Sigmoid colon (tissue), 7 donors: ENCODE data around the gene FIBP. TPM values are rescaled to one million over a fixed set of nuclear protein-coding genes. Genes with fewer than 3 reads are reported as not detected.

ENCODE experiments used
- DNase-seq: peaks from one replicate; pipeline ENCODE4 v3.0.0-alpha.2; 2019
- H3K27ac ChIP-seq, 4 donors: fragments of 200-600 bp; sonication (generic); one replicate each; pipeline ENCODE4 v1.5.1; 2016 to 2019; ENCODE audit warnings: mild to moderate bottlenecking in 1 of 4
- H3K27me3 ChIP-seq, 3 donors: fragments of 200-600 bp; sonication (generic); one replicate each; pipeline ENCODE4 v1.5.1; 2019; ENCODE audit warnings: mild to moderate bottlenecking in 1 of 3
- H3K36me3 ChIP-seq, 4 donors: fragments of 200-600 bp; sonication (generic); one replicate each; pipeline ENCODE4 v1.5.1; 2016 to 2019
- H3K4me1 ChIP-seq, 4 donors: fragments of 200-600 bp; sonication (generic); one replicate each; pipeline ENCODE4 v1.5.1; 2017 to 2019
- H3K4me3 ChIP-seq, 4 donors: fragments of 200-600 bp; sonication (generic); one replicate each; pipeline ENCODE4 v1.5.1; 2017 to 2019; ENCODE audit warnings: mild to moderate bottlenecking in 2 of 4, moderate library complexity in 1 of 4
- H3K9me3 ChIP-seq, 4 donors: fragments of 200-600 bp in 3 of 4; sonication (generic) in 3 of 4; one replicate each; pipeline versions ENCODE4 v1.5.1 to v1.6.1; 2013 to 2019
- EP300 ChIP-seq, 4 donors: sonication (generic); formaldehyde crosslinking; IDR thresholded peaks; one replicate each; pipeline ENCODE4 v1.6.1; 2017; ENCODE audit warnings: antibody characterized with exemption in 4 of 4
- POLR2A ChIP-seq, 2 donors: fragments of 450-650 bp; IDR thresholded peaks; one replicate each; pipeline ENCODE4 v1.6.1; 2016; ENCODE audit warnings: antibody characterized with exemption in 2 of 2, mild to moderate bottlenecking in 2 of 2, moderate library complexity in 2 of 2
- POLR2AphosphoS5 ChIP-seq, 4 donors: sonication (generic); formaldehyde crosslinking; IDR thresholded peaks; one replicate each; pipeline ENCODE4 v1.6.1; 2017; ENCODE audit warnings: antibody characterized with exemption in 4 of 4
- WGBS, 2 donors: extraction: QIAGEN DNeasy Blood & Tissue Kit; methylation state at CpG; one replicate each; pipeline ENCODE4 v1.1.7; 2013; 5-methylcytosine and 5-hydroxymethylcytosine counted together
- intact Hi-C: fragments of 100-400 bp; cut with DNase I; formaldehyde crosslinking; loops from one replicate; pipeline ENCODE4 v1.15.1; 2023
- polyA plus RNA-seq, 3 donors: library from polyadenylated mRNA; stranded (reverse); fragments of 200-250 nt; gene quantifications; one replicate each; pipeline ENCODE4 v1.2.3, GENCODE V29; 2013
- total RNA-seq, 4 donors: library from RNA; depleted of rRNA; stranded (reverse); fragments of >200 nt; gene quantifications; one replicate each; pipeline ENCODE4 v1.1.0, GENCODE V29; 2016
- TF ChIP-seq, protein P1 (sequence below), 4 experiments: fragments of 450-650 bp in 3 of 4; fragments of 200-600 bp in 1 of 4; IDR thresholded peaks; one replicate each; pipeline ENCODE4 v1.5.1; 2016 to 2019; ENCODE audit warnings: antibody characterized with exemption in 4 of 4, mild to moderate bottlenecking in 3 of 4, moderate library complexity in 2 of 4
- donor health status: healthy with polysubstance abuse.
- donor health status: Bipolar disorder and iron deficiency.
- donor health status: healthy.

Gene FIBP
- total and polyA plus RNA-seq, 7 donors = 37.5 to 66.1 (median 54.4) TPM

DNA sequence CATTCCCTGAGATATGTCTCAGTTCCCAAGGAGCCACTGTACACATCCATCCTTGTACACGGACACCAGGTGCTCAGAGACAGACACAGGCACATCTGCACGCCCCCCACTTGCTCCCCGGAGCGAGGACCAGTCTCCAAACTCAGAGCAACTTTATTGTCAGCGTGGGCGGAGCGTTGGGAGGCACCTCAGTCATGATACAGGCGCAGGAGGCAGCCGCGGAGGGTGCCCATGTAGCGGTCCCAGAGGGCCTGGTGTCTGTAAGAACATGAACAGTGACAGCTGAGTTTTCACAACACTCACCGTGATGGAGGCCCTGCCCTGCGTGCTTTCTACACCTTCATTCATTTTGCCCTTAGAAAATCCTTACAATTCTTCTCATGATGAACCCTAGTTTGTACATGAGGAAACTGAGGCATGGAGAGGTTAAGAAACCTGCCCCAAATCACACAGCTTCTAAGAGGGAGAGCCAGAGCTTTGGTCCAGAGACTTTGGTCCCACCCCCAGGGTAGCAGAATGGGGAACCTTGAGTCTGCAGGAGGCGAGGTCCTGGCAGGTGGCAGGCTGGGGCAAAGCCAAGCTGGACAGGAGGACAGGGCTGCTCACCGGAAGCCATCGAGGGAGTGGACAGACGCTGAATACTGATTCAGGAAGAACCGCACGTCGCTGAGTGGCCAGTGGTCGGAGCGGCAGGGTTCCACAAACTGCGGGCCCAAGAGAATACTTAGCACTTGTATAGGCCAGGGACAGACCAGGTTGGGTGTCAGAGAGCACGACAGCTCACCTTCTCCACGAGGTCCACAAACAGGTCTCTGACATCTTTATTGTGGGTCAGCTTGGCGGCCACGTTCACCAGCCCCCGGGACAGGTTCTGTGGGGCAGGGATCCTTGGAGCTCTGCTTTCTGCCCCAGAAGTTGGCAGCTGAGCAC is 4.2 kb downstream of the FIBP start:
- peaks cover 0 to 31% (median 28%) of the 10 kb centered on the region in 4 donors for H3K4me1 ChIP-seq
- DNase-seq = peak; percentile 65
- intact Hi-C loops = loop anchor here (1.0 kb wide), 1 partner anchor 105 kb away; no protein-coding TSS in a partner anchor
- no peaks in the 10 kb centered on the region for H3K27me3 ChIP-seq
- no peaks in the 10 kb centered on the region for H3K9me3 ChIP-seq
- WGBS, 2 donors = 82 to 88% methylated on average over 28 of the region's 28 CpGs
- H3K4me3 ChIP-seq = no peak overlapping the region
- H3K27ac ChIP-seq = peak overlapping the region in 3 of 4 donors; percentile 11 to 63 (median 52)
- TF ChIP-seq POLR2AphosphoS5 (IDR thresholded peaks at IDR 0.05) (no peak), POLR2A (IDR thresholded peaks at IDR 0.05) (no peak), EP300 (IDR thresholded peaks at IDR 0.05) (no peak)
- TF ChIP-seq, protein P1, sequence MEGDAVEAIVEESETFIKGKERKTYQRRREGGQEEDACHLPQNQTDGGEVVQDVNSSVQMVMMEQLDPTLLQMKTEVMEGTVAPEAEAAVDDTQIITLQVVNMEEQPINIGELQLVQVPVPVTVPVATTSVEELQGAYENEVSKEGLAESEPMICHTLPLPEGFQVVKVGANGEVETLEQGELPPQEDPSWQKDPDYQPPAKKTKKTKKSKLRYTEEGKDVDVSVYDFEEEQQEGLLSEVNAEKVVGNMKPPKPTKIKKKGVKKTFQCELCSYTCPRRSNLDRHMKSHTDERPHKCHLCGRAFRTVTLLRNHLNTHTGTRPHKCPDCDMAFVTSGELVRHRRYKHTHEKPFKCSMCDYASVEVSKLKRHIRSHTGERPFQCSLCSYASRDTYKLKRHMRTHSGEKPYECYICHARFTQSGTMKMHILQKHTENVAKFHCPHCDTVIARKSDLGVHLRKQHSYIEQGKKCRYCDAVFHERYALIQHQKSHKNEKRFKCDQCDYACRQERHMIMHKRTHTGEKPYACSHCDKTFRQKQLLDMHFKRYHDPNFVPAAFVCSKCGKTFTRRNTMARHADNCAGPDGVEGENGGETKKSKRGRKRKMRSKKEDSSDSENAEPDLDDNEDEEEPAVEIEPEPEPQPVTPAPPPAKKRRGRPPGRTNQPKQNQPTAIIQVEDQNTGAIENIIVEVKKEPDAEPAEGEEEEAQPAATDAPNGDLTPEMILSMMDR (IDR thresholded peaks at IDR 0.05) = no peak
- H3K36me3 ChIP-seq = peaks cover 4 to 45% (median 15%) of the 10 kb centered on the region in 4 donors

DNA sequence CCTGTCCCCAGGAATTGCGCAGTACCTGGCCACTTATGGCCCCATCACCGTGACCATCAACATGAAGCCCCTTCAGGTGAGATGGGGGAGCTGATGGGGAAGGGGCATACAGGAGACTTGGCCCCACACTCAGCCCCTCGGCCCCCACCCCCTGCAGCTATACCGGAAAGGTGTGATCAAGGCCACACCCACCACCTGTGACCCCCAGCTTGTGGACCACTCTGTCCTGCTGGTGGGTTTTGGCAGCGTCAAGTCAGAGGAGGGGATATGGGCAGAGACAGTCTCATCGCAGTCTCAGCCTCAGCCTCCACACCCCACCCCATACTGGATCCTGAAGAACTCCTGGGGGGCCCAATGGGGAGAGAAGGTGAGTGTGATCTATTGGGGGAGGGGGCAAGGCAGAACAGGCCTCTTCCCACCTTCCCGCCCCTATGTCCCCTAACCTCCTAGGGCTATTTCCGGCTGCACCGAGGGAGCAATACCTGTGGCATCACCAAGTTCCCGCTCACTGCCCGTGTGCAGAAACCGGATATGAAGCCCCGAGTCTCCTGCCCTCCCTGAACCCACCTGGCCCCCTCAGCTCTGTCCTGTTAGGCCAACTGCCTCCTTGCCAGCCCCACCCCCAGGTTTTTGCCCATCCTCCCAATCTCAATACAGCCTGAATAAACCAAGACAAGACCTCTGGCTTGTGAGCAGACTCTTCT is 5.1 kb downstream of the FIBP start:
- TF ChIP-seq POLR2A (IDR thresholded peaks at IDR 0.05) = no peak
- TF ChIP-seq POLR2AphosphoS5 (IDR thresholded peaks at IDR 0.05) = no peak
- TF ChIP-seq, protein P1 (IDR thresholded peaks at IDR 0.05) = no peak
- no peak for TF ChIP-seq EP300 (IDR thresholded peaks at IDR 0.05)
- DNase-seq = peak; percentile 64
- Histone ChIP-seq H3K9me3 (no peaks in the 10 kb centered on the region), H3K4me1 (peaks cover 0 to 26% (median 24%) of the 10 kb centered on the region in 4 donors), H3K27me3 (no peaks in the 10 kb centered on the region), H3K4me3 (no peak overlapping the region), H3K36me3 (peaks cover 4 to 45% (median 15%) of the 10 kb centered on the region in 4 donors), H3K27ac (no peak overlapping the region)
- 94 to 95% methylated on average over 13 of the region's 13 CpGs for WGBS, 2 donors
- intact Hi-C loops = no loop called here

DNA sequence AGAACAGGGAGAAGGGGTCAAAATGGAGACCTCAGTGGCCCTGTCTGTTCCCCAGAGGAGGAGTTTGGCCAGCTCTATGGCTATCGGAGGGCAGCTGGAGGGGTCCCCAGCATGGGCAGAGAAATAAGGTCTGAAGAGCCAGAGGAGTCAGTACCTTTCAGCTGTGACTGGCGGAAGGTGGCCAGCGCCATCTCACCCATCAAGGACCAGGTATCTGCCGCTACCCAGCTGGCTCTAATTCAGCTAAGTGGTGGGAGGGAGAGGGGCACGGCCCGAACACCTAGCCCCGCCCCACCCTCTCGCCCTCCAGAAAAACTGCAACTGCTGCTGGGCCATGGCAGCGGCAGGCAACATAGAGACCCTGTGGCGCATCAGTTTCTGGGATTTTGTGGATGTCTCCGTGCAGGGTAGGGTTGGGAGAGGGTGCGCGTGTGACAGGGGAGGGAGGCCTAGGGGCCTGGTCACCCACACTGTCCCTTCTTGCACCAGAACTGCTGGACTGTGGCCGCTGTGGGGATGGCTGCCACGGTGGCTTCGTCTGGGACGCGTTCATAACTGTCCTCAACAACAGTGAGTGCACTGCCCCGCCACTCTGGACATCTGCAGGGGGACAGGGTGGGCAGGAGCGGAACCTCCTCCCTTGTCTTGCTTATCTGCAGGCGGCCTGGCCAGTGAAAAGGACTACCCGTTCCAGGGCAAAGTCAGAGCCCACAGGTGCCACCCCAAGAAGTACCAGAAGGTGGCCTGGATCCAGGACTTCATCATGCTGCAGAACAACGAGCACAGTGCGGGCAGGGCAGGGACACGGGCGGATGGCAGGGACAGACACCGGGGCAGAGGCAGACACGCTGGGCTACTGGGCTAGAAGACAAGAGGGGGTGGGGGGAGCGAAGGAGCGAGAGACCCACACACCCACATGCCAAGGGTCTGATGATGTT is 5.9 kb downstream of the FIBP start:
- WGBS, 2 donors = 88 to 94% methylated on average over 30 of the region's 30 CpGs
- Histone ChIP-seq H3K27ac (no peak overlapping the region), H3K4me3 (no peak overlapping the region), H3K4me1 (peaks cover 0 to 19% (median 18%) of the 10 kb centered on the region in 4 donors), H3K36me3 (peaks cover 4 to 45% (median 15%) of the 10 kb centered on the region in 4 donors), H3K27me3 (no peaks in the 10 kb centered on the region), H3K9me3 (no peaks in the 10 kb centered on the region)
- intact Hi-C loops = no loop called here
- peak; percentile 67 for DNase-seq
- no peak for TF ChIP-seq EP300 (IDR thresholded peaks at IDR 0.05)
- TF ChIP-seq, protein P1 (IDR thresholded peaks at IDR 0.05) = no peak
- no peak for TF ChIP-seq POLR2A (IDR thresholded peaks at IDR 0.05)
- TF ChIP-seq POLR2AphosphoS5 (IDR thresholded peaks at IDR 0.05) = no peak

DNA sequence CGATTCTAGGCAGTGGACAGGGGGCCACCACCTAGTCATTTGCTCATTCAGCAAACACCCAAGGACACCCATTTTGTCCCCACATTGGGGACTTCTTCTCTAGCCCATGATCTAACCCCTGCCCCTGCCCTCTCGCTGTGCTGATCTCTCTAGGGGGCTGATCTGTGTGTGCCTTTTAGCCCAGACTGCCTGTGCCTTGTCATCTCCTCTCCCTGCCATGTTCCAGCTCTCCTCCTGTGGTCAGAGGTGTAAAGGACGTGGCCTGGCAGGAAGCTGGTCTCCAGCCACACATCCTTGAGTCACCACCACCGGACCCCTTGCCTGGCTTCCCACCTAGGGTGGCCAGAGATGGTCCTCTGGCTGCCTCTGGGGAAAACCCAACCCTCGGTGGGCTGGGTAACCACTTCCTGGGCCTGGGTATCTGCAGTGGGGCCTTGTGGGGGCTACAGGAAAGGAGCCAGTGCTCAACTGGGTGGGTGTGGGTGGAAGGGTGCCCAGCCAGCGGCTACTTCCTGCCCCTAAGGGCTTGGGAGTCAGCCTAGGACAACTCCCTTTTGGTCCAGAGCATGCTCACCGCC is 7.3 kb downstream of the FIBP start:
- H3K9me3 ChIP-seq = no peaks in the 10 kb centered on the region
- WGBS, 2 donors = 67 to 79% methylated on average over 7 of the region's 7 CpGs
- no peak overlapping the region for H3K27ac ChIP-seq
- no peak overlapping the region for H3K4me3 ChIP-seq
- peaks cover 4 to 34% (median 14%) of the 10 kb centered on the region in 4 donors for H3K36me3 ChIP-seq
- no peaks in the 10 kb centered on the region for H3K27me3 ChIP-seq
- H3K4me1 ChIP-seq = peaks cover 0 to 11% (median 10%) of the 10 kb centered on the region in 4 donors
- no peak for TF ChIP-seq POLR2A (IDR thresholded peaks at IDR 0.05)
- TF ChIP-seq, protein P1 (IDR thresholded peaks at IDR 0.05) = no peak
- no peak for TF ChIP-seq EP300 (IDR thresholded peaks at IDR 0.05)
- no peak for TF ChIP-seq POLR2AphosphoS5 (IDR thresholded peaks at IDR 0.05)
- intact Hi-C loops = no loop called here
- no peak for DNase-seq
